ENCODE measurements around the gene ELK3.

ELK3 gene

DNA sequence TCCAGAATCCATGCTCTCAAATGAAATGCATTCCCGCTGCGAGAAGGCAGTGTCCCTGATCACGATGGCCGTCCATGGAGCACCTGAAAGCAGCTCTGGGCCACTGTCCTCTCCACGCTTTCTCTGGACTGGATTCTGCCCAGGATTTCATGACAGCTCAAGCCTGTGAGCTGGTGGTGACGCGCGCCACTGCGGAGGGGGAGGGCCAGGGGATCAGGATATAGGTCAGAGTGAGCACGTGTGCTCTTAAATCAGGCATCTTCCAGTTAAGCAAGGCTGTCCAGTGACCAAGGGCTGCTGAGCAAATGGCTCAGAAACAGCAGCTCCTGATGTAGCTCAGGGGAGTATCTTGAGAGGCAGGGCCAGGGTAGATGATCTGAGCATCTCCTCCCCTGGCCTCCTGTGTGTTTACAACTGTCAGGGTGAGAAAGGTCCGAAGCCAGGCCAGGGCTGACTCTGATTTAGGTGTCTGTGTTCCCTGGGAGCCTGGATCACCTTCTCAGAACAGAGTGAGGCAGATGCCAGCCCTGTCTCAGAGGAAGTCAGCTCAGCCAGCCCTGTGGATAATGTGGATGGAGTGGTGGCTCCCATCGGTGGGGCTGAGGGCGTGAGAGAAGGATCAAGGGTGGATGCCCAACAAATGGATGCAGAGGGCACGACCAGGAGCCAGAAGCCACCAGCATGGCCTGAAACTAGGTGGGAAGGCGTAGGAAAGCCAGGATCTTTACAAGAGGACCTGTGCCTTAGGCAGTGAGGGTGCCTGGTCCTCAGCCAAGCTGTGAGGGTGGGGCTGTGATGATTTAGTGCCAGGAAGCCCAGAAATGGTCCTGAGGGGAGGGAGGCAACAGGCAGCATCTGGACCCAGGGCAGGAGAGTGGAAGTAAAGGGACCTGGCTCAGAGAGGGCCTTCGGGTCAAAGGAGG is 55.3 kb downstream of the ELK3 start:
- Histone ChIP-seq H3K9me3 (ENCODE audit: insufficient read depth, low read length) (no peaks in the 10 kb centered on the region), H3K36me3 (ENCODE audit: low read length) (no peaks in the 10 kb centered on the region), H3K9ac (ENCODE audit: low read length) (no peak overlapping the region), H3K4me3 (ENCODE audit: insufficient read depth, low read length, poor library complexity, severe bottlenecking) (no peak overlapping the region), H3K4me2 (ENCODE audit: low read depth, low read length, poor library complexity, severe bottlenecking) (no peak overlapping the region), H3K27me3 (ENCODE audit: low read length) (no peaks in the 10 kb centered on the region), H2AFZ (ENCODE audit: low read depth, low read length, severe bottlenecking) (no peak overlapping the region), H3K79me2 (ENCODE audit: insufficient read depth, low read length) (no peaks in the 10 kb centered on the region), H4K20me1 (ENCODE audit: low read depth, low read length) (no peaks in the 10 kb centered on the region), H3F3A (ENCODE audit: insufficient read depth) (no peaks in the 10 kb centered on the region), H3K27ac (ENCODE audit: low read depth, low read length) (no peak overlapping the region), H3K9me2 (replicated peaks; ENCODE audit: insufficient read depth, low read length) (no peaks in the 10 kb centered on the region)
- no peak for TF ChIP-seq EZH2phosphoT487 (conservative IDR thresholded peaks at IDR 0.05; ENCODE audit: low read length)
- TF ChIP-seq, protein P1, sequence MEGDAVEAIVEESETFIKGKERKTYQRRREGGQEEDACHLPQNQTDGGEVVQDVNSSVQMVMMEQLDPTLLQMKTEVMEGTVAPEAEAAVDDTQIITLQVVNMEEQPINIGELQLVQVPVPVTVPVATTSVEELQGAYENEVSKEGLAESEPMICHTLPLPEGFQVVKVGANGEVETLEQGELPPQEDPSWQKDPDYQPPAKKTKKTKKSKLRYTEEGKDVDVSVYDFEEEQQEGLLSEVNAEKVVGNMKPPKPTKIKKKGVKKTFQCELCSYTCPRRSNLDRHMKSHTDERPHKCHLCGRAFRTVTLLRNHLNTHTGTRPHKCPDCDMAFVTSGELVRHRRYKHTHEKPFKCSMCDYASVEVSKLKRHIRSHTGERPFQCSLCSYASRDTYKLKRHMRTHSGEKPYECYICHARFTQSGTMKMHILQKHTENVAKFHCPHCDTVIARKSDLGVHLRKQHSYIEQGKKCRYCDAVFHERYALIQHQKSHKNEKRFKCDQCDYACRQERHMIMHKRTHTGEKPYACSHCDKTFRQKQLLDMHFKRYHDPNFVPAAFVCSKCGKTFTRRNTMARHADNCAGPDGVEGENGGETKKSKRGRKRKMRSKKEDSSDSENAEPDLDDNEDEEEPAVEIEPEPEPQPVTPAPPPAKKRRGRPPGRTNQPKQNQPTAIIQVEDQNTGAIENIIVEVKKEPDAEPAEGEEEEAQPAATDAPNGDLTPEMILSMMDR (IDR thresholded peaks at IDR 0.05; ENCODE audit: insufficient read depth, low read length, poor library complexity, severe bottlenecking), result no peak

DNA sequence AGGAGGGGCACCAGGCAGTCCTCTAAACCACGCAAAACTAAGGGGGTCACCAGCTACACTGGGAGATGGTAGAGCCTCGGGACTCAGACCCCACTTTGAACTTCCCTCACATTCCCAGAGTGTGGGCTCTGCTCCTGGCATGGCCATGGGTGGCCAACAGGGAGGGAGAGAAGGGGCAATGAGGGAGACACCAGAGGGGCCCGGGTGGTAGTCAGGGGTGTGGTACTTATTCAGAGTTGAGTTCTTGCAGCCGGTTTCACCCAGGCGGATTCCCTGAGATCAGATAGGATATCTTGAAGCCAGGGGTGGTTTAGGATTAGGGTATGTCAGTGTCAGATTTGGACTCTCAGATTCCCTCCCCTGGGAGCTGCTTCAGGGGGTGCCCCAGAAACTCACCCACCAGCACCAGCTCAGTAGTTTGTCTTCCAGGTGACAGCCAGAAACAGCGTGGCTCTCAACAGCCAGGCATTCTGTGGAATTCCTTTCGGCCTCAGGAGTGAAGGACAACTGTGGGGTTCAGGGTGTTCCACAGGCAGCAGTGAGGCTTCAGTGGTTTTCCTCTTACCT is 56.0 kb downstream of the ELK3 start:
- H3K9me3 ChIP-seq (ENCODE audit: insufficient read depth, low read length), result no peaks in the 10 kb centered on the region
- TF ChIP-seq, protein P1 (IDR thresholded peaks at IDR 0.05; ENCODE audit: insufficient read depth, low read length, poor library complexity, severe bottlenecking), result no peak
- no peak for TF ChIP-seq EZH2phosphoT487 (conservative IDR thresholded peaks at IDR 0.05; ENCODE audit: low read length)
- H3K4me3 ChIP-seq (ENCODE audit: insufficient read depth, low read length, poor library complexity, severe bottlenecking), result no peak overlapping the region
- no peak overlapping the region for H3K4me2 ChIP-seq (ENCODE audit: low read depth, low read length, poor library complexity, severe bottlenecking)
- no peaks in the 10 kb centered on the region for H3K79me2 ChIP-seq (ENCODE audit: insufficient read depth, low read length)
- no peak overlapping the region for H3K27ac ChIP-seq (ENCODE audit: low read depth, low read length)
- H3K27me3 ChIP-seq (ENCODE audit: low read length), result no peaks in the 10 kb centered on the region
- no peak overlapping the region for H2AFZ ChIP-seq (ENCODE audit: low read depth, low read length, severe bottlenecking)
- H3F3A ChIP-seq (ENCODE audit: insufficient read depth), result no peaks in the 10 kb centered on the region
- no peaks in the 10 kb centered on the region for H3K36me3 ChIP-seq (ENCODE audit: low read length)
- H4K20me1 ChIP-seq (ENCODE audit: low read depth, low read length), result no peaks in the 10 kb centered on the region
- no peak overlapping the region for H3K9ac ChIP-seq (ENCODE audit: low read length)
- no peaks in the 10 kb centered on the region for H3K9me2 ChIP-seq (replicated peaks; ENCODE audit: insufficient read depth, low read length)

DNA sequence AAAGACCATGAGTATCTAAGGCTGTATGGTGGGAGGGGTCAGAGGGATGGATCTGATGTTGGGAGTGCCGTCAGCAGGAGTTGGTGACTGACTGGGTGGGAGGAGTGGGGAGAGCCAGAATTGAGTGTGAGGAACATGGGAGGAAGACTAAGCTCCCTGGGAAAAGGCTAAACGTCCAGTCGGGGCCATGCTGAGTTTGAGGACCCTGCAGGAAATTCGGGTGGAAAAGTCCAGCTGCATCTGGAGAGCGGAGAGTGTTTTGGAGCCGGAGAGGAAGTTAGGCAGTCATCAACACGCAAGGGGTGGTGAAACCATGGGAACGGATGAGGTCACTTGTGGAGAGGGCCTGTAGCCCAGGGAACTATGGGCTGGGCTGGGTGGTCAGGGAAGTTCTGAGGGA is 60.9 kb downstream of the ELK3 start:
- TF ChIP-seq, protein P1 (IDR thresholded peaks at IDR 0.05; ENCODE audit: insufficient read depth, low read length, poor library complexity, severe bottlenecking), result no peak
- TF ChIP-seq EZH2phosphoT487 (conservative IDR thresholded peaks at IDR 0.05; ENCODE audit: low read length), result no peak
- Histone ChIP-seq H3F3A (ENCODE audit: insufficient read depth) (no peaks in the 10 kb centered on the region), H4K20me1 (ENCODE audit: low read depth, low read length) (no peaks in the 10 kb centered on the region), H3K9ac (ENCODE audit: low read length) (no peak overlapping the region), H3K36me3 (ENCODE audit: low read length) (no peaks in the 10 kb centered on the region), H3K27ac (ENCODE audit: low read depth, low read length) (no peak overlapping the region), H3K27me3 (ENCODE audit: low read length) (no peaks in the 10 kb centered on the region), H3K4me2 (ENCODE audit: low read depth, low read length, poor library complexity, severe bottlenecking) (no peak overlapping the region), H3K9me2 (replicated peaks; ENCODE audit: insufficient read depth, low read length) (no peaks in the 10 kb centered on the region), H2AFZ (ENCODE audit: low read depth, low read length, severe bottlenecking) (no peak overlapping the region), H3K4me3 (ENCODE audit: insufficient read depth, low read length, poor library complexity, severe bottlenecking) (no peak overlapping the region), H3K9me3 (ENCODE audit: insufficient read depth, low read length) (no peaks in the 10 kb centered on the region), H3K79me2 (ENCODE audit: insufficient read depth, low read length) (no peaks in the 10 kb centered on the region)
